Neural cell (in vitro differentiated cells): Measurements from ENCODE around the gene ST3GAL2.

Source experiments
- POLR2AphosphoS5 ChIP-seq: IDR thresholded peaks from 2 replicates; pipeline ENCODE4 v1.6.1; 2012
- RAD21 ChIP-seq: fragments of 450-650 bp; conservative IDR thresholded peaks from 2 replicates; pipeline ENCODE4 v1.6.1; 2014; ENCODE audit warnings: antibody characterized with exemption, mild to moderate bottlenecking, moderate library complexity
- REST ChIP-seq: IDR thresholded peaks from 2 replicates; pipeline ENCODE4 v1.6.1; 2012; ENCODE audit warnings: borderline replicate concordance
- TF ChIP-seq, protein P1 (sequence below): fragments of 450-650 bp; IDR thresholded peaks from 2 replicates; pipeline ENCODE4 v1.5.1; 2014; ENCODE audit warnings: antibody characterized with exemption, mild to moderate bottlenecking, moderate library complexity; ENCODE audit not compliant: poor library complexity, severe bottlenecking

GRCh38 chr16:70470927-70471341 lies 32.0 kb upstream of the ST3GAL2 start:
- TF ChIP-seq, protein P1, sequence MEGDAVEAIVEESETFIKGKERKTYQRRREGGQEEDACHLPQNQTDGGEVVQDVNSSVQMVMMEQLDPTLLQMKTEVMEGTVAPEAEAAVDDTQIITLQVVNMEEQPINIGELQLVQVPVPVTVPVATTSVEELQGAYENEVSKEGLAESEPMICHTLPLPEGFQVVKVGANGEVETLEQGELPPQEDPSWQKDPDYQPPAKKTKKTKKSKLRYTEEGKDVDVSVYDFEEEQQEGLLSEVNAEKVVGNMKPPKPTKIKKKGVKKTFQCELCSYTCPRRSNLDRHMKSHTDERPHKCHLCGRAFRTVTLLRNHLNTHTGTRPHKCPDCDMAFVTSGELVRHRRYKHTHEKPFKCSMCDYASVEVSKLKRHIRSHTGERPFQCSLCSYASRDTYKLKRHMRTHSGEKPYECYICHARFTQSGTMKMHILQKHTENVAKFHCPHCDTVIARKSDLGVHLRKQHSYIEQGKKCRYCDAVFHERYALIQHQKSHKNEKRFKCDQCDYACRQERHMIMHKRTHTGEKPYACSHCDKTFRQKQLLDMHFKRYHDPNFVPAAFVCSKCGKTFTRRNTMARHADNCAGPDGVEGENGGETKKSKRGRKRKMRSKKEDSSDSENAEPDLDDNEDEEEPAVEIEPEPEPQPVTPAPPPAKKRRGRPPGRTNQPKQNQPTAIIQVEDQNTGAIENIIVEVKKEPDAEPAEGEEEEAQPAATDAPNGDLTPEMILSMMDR = no peak
- TF ChIP-seq REST (no peak), POLR2AphosphoS5 (no peak), RAD21 (no peak)
